ENCODE data around the gene TBCK. TPM values are rescaled to one million over a fixed set of nuclear protein-coding genes. Genes with fewer than 3 reads are reported as not detected.

Gene TBCK
- total RNA-seq, 2 experiments from 2014 or later = 24.9 to 30.1 TPM

DNA sequence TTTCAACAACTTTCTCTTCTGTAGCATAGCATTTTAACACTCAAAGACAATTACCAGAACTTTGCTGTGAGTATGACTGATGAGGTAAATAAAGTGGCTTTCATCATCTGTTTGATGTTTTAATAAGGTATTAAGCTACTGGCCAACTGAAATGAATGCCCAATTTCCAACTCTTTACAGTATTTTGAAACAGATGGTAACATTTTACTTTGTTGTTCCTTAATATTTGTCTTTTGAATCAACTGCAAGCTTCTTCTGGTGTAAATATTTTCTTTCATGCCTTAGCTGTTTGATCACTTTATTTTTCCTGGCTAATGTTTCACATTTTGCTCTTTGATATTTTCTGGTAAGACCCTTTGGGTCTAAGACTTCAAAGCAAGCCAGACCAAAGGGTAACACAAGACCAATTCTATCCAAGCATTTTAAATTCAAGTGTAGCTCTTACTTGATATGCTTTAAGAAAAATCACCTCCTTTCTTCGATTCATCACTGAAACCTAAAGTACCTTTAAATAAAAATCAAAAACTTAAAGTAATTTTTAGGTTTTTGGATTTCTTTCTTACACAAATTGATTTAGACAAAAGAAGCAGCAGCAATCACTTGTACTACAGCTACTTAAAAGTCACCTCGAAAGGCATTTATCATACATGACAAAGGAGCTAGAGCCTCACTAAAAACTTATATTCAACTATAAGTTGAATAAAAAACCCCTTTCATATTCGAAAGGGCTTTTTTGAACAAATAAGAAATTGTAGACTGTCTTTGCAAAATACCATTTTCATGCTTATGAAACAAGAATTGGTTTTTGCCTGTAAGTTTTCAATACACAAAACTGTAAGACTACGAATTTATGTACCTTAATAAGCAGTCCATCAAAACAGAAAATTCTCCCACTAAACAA lies 57.6 kb downstream of the TBCK start:
- H3K9me3 Mint-ChIP-seq = no peaks in the 10 kb centered on the region
- ATAC-seq (no peak), DNase-seq (no peak)
- no peaks in the 10 kb centered on the region for H3K36me3 Mint-ChIP-seq (ENCODE audit: low read depth)
- CTCF ChIA-PET = no interaction called here
- TF ChIP-seq, protein P1, sequence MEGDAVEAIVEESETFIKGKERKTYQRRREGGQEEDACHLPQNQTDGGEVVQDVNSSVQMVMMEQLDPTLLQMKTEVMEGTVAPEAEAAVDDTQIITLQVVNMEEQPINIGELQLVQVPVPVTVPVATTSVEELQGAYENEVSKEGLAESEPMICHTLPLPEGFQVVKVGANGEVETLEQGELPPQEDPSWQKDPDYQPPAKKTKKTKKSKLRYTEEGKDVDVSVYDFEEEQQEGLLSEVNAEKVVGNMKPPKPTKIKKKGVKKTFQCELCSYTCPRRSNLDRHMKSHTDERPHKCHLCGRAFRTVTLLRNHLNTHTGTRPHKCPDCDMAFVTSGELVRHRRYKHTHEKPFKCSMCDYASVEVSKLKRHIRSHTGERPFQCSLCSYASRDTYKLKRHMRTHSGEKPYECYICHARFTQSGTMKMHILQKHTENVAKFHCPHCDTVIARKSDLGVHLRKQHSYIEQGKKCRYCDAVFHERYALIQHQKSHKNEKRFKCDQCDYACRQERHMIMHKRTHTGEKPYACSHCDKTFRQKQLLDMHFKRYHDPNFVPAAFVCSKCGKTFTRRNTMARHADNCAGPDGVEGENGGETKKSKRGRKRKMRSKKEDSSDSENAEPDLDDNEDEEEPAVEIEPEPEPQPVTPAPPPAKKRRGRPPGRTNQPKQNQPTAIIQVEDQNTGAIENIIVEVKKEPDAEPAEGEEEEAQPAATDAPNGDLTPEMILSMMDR (IDR thresholded peaks at IDR 0.05) = no peak
- intact Hi-C loops (cut with micrococcal nuclease) = no loop called here
- no peak overlapping the region for H3K4me3 Mint-ChIP-seq
- no peaks in the 10 kb centered on the region for H3K27me3 Mint-ChIP-seq
- POLR2A ChIA-PET = no interaction called here
- no peak overlapping the region for H3K27ac Mint-ChIP-seq
- H3K4me1 Mint-ChIP-seq (ENCODE audit: low read depth) = no peaks in the 10 kb centered on the region

DNA sequence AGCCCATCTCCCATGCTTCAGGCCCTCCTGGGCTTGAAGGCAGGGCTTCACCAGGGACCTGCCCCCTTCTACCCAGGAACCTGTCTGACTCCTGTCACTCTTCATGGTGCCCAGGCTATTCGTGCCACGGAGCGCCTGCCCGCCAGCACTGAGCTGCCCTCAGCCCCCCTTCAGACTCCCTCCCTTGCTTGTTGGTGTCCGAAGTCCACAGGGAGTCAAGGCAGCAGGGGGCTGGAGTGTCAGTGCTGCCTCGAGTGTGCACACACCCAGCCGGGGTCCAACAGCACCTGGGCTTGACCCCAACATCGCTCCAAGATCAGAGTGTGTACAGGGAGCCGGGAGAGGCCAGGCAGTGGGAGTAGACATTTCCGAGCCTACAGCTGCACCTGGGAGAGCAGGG lies 59.8 kb downstream of the TBCK start:
- Mint-ChIP-seq H3K4me1 (ENCODE audit: low read depth) (no peaks in the 10 kb centered on the region), H3K27me3 (no peaks in the 10 kb centered on the region), H3K36me3 (ENCODE audit: low read depth) (no peaks in the 10 kb centered on the region), H3K27ac (no peak overlapping the region), H3K4me3 (no peak overlapping the region), H3K9me3 (no peaks in the 10 kb centered on the region)
- TF ChIP-seq, protein P1 (IDR thresholded peaks at IDR 0.05) = no peak
- POLR2A ChIA-PET = no interaction called here
- CTCF ChIA-PET = interaction anchor here (1.2 to 1.4 kb wide), 2 partner anchors 17 to 18 kb away, joined by 3 to 4 read pairs; no protein-coding TSS in a partner anchor
- DNase-seq (no peak), ATAC-seq (no peak)
- intact Hi-C loops (cut with micrococcal nuclease) = no loop called here

DNA sequence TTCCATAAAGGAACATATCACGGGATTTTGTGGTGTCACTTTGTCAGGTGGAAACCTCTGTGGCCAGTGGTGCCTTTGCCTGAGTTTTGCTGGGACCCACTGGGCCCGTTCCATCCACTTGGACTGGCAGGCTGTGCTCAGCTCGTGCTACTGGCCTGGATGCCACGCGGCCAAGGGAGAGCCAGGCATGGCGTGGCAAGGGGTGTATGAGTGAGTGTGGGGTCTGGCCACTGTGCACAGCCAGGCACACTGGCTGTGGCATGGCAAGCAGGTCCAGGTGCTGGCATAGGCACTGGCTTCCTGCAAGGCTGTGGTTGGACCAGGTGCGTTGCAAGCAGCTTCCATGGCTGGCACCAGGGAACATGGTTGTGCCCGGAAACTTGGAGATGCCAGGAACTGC lies 60.8 kb downstream of the TBCK start:
- DNase-seq (no peak), ATAC-seq (no peak)
- TF ChIP-seq, protein P1 (IDR thresholded peaks at IDR 0.05) = no peak
- Mint-ChIP-seq H3K9me3 (no peaks in the 10 kb centered on the region), H3K4me1 (ENCODE audit: low read depth) (no peaks in the 10 kb centered on the region), H3K36me3 (ENCODE audit: low read depth) (peaks cover 3% of the 10 kb centered on the region), H3K4me3 (no peak overlapping the region), H3K27me3 (no peaks in the 10 kb centered on the region), H3K27ac (no peak overlapping the region)
- POLR2A ChIA-PET = no interaction called here
- intact Hi-C loops (cut with micrococcal nuclease) = no loop called here
- CTCF ChIA-PET = interaction anchor here (1.4 kb wide), 1 partner anchor 17 kb away, joined by 4 read pairs; no protein-coding TSS in a partner anchor

DNA sequence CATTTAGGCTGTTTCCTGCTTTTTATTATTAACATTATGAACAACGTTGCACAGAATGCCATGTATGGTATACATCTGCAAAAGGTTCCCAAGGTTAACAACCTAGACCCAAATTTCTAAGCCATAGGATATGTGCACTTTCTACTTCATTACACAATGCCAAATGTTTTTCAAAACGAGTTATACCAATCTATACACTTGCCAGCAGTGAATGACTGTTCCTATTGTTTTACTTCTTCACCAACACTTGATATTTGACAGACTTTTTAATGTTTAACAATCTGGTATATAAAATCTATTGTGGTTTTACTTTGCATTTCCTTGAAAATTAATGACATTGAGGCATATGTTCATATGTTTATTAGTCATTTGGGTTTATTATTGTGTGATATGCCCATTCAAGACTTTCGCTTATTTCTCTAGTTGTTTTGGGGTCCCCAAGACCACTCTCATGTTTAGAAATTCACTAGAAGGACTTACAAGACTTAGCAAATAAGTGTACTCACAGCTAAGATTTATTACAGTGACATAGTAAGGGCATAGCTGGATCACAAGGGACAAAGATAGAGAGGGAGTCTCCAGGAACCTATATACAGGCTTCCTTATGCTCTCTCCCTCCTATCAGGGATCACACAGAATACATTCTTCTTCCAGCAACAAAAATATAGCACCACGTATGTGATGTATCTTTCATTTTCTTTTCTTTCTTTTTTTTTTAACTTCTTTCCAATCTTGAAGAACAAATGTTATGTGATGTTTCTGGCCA lies 62.5 kb downstream of the TBCK start:
- H3K9me3 Mint-ChIP-seq = no peaks in the 10 kb centered on the region
- no peak overlapping the region for H3K4me3 Mint-ChIP-seq
- no peaks in the 10 kb centered on the region for H3K27me3 Mint-ChIP-seq
- H3K4me1 Mint-ChIP-seq (ENCODE audit: low read depth) = no peaks in the 10 kb centered on the region
- ChIA-PET POLR2A (no interaction called here), CTCF (no interaction called here)
- TF ChIP-seq, protein P1 (IDR thresholded peaks at IDR 0.05) = no peak
- intact Hi-C loops (cut with micrococcal nuclease) = no loop called here
- peaks cover 7% of the 10 kb centered on the region for H3K36me3 Mint-ChIP-seq (ENCODE audit: low read depth)
- DNase-seq (no peak), ATAC-seq (no peak)
- no peak overlapping the region for H3K27ac Mint-ChIP-seq

DNA sequence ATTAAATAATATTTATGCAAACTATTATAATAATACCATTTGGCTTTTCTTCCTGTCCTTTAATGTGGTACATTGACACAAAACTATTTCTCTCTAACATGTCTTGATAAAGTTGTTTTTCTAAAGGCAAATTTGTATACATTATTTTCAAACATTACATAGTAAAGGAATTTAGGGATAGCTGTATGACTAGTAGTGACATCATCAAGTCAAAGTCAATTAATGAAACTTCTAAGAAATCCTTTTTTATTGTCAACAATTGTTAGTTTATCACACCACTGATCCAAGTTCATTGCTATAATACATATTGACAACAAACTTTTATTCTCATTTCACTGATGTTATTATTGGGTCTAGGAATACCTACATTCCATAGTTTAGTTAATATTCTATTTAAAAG lies 68.4 kb downstream of the TBCK start:
- no peak for ATAC-seq
- no peak overlapping the region for H3K27ac Mint-ChIP-seq
- no peak for DNase-seq
- H3K27me3 Mint-ChIP-seq = no peaks in the 10 kb centered on the region
- no peaks in the 10 kb centered on the region for H3K9me3 Mint-ChIP-seq
- ChIA-PET POLR2A (no interaction called here), CTCF (interaction anchor here (1.6 kb wide), 1 partner anchor 9 kb away, joined by 4 read pairs; no protein-coding TSS in a partner anchor)
- H3K36me3 Mint-ChIP-seq (ENCODE audit: low read depth) = peaks cover 24% of the 10 kb centered on the region
- TF ChIP-seq, protein P1 (IDR thresholded peaks at IDR 0.05) = no peak
- no peaks in the 10 kb centered on the region for H3K4me1 Mint-ChIP-seq (ENCODE audit: low read depth)
- intact Hi-C loops (cut with micrococcal nuclease) = no loop called here
- no peak overlapping the region for H3K4me3 Mint-ChIP-seq

Data from activated CD8-positive, alpha-beta T cell treated with anti-CD3 and anti-CD28 coated beads for 36 hours (primary cell).